Stimulated activated CD8-positive, alpha-beta memory T cell treated with anti-CD3 and anti-CD28 coated beads, Interleukin-7, amount 100 ng/mL, for 4 hours (primary cell): Measurements from ENCODE around the gene FETUB.
"Not testable (repeated sequence)": the region's sequence is repeated elsewhere in the genome, so short reads cannot be mapped to it uniquely, and the experiment has no call there.

ENCODE experiments used
- DNase-seq, 2 donors: peaks; one replicate each; pipeline ENCODE4 v3.0.0-alpha.2; 2020; ENCODE audit warnings: low read depth in 2 of 2

Gene FETUB

DNA sequence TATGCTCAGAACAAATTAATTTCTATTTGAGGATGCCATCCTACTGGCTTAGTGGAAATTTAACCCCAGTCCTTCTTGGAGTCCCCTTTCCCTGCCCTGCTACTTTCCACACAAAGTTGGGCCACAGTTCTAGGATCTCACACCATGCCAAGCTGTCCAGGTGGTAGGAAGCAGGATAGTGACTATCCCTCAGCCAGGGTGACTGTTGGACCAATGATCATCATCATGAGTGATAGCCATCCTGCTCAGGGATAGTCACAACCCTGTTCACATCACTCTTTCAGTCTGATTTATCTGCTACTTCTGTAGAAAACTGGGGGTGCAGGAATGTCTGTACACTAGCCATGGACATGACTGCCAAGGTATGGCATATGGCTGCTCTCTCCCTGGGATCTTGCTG lies 38.4 kb downstream of the FETUB start:
- DNase-seq = no peak

DNA sequence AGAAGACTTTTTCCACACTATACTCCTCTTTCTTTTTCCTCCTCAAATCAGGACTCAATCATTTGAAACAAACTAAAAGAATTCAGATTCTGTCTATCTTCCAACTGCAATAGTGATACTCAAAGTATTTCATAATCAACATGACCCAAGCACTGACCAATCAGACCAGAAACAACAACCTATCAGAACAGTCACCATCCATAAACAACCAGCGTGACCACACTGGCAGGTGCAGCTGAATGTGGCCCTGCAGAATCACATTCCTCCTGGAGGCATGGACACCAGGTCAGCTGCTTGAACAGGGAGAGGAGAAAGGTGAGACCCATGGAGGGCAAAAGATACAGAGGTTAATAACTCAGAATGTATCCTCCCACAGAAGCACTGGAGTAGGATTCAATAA lies 39.0 kb downstream of the FETUB start:
- no peak for DNase-seq

GRCh38 chr3:186680869-186681268 lies 40.7 kb downstream of the FETUB start:
- no peak for DNase-seq

- no peak for DNase-seq
Observed at GRCh38 chr3:186682812-186683211, 42.6 kb downstream of the FETUB start.

DNA sequence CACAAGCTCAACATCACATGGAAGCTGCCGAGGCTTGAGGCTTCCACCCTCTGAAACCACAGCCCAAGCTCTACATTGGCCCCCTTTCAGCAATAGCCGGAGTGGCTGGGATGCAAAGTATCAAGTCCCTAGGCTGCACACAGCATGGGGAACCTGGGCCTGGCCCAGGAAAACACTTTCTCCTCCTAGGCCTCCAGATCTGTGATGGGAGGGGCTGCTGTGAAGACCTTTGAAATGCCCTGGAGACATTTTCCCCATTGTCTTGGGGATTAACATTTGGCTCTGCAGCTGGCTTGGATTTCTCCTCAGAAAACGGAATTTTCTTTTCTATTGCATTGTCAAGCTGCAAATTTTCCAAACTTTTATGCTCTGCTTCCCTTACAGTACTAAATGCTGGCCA lies 43.8 kb downstream of the FETUB start:
- DNase-seq = no peak

DNA sequence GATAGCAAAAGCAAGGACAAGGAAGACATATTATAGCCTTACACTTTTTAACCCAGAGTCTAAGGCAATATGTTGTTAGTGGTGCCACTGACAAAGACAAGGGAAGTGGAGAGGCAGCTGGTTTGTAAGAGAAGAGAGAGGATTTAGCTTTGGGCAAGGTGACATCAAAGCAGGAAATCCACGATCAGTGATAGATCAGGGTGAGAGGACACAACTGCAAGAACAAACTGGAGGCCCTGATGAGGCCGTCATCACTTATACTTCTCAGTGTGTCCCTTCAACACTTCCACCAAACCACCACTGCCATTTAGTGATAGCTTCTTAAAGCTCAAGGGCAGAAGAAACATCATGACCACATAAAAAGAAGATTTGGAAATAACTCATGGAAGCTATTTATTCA lies 46.3 kb downstream of the FETUB start:
- peak in 1 of 2 donors; percentile 0 for DNase-seq

DNA sequence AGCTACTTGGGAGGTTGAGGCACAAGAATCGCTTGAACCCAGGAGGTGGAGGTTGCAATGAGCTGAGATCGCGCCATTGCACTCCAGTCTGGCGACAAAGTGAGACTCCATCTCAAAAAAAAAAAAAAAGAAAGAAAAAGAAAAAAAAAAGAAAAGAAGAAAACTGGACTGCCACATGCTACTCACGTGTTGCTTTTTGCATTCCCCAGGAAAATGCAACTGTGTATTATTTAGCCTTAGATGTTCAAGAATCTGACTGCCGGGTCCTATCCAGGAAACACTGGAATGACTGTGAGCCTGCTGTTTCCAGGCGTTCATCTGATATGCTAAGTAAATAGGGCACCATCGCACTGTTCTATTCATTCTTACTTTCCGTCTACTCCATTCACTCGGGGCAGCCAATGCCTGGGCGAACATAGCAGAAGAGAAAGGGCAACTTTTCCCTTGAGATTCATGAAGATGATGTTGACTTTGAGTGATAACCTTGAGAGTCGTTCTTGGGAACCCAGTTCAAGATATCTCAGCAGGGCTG lies 47.0 kb downstream of the FETUB start:
- no peak for DNase-seq

- not testable (repeated sequence) for DNase-seq
Observed at GRCh38 chr3:186690304-186690703, 50.1 kb downstream of the FETUB start.

GRCh38 chr3:186691676-186692075 lies 51.5 kb downstream of the FETUB start:
- no peak for DNase-seq

- no peak for DNase-seq
Observed at GRCh38 chr3:186693843-186694242, 53.6 kb downstream of the FETUB start.

DNA sequence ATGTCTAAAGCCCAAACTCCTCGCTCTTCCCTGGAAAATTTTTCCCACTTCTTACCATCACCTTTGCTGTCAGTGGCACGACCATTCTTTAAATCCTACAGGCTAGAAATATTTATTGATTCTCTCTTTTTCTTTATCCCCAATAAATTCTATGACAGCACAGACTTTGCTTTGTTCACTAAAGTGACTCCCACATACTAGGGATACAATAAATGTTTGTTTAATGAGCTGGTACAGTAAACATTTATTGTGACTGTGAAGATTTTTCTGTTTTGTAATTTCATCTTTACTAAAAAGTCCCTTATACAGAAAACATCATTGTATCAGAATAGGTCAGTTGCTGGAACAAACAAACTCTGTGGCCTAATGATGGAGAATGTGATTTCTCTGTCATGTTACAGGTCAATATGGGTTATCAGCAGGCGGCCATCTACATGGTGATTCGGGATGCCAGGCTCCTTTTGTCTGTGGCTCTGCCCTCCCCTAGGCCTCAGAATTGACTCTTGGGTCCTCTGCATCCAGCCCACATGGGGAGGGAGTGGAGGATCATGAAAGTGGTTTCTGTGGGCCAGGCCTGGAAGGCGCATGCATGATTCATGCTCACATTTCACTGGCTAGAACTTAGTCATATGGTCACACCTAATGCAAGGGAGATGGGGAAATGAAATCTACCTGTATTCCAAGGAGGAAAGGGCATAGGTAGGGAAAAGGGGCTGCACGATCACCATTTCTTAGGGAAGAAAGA lies 54.3 kb downstream of the FETUB start:
- DNase-seq = no peak

DNA sequence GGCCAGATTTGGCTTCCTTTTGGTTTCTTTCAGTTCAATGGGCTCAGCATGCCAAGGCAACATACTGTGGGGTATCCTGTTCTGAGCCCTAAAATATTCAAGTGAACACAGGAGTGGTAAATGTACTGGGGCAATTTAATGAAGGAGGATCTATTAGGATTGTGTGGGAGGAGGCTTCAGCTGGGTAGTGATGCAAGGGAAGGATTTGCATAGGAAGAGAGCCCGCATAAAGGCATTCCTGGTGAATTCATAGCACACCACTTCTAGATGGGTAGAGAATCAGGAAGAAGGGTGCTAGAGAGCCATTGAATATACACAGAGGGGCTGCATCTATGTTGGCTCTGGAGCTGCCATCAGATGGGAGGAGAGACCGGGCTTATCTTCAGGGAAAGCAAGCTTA lies 56.3 kb downstream of the FETUB start:
- DNase-seq = no peak

DNA sequence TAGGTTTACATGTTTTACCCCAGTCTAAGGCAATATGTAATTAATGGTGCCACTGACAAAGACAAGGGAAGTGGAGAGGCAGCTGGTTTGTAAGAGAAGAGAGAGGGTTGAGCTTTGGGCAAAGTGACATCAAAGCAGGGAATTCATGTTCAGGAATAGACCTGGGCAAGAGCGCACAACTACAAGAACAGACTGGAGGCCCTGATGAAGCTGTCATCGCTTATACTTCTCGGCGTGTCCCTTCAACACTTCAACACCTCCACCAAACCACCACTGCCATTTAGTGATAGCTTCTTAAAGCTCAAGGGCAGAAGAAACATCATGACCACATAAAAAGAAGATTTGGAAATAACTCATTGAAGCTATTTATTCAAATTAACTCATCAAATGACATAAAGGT lies 57.3 kb downstream of the FETUB start:
- no peak for DNase-seq

- no peak for DNase-seq
Observed at GRCh38 chr3:186700267-186700666, 60.1 kb downstream of the FETUB start.

DNA sequence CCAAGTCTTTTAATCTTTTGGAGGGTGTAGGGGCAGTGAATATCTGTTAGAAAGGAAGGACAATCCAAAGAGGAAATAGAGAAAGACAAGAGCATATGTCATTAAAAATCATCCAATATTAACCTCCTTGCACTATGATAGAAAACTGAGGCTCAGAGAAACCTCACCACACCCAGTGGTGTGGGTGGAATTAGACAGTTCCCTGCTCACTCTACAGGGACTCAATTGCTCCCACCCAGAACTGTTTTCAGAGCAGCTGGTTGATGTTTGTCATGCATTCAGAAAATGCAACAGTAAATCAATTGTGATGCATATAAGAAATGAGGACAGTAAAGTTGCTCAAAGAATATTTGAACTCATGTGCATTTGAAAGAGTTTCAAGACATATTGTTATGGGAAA lies 62.3 kb downstream of the FETUB start:
- DNase-seq = not testable (repeated sequence)
